Endothelial cell of umbilical vein (primary cell): ENCODE measurements around the gene DDX42.

ENCODE experiments used
- POLR2A ChIP-seq: IDR thresholded peaks from 2 replicates; pipeline ENCODE4 v1.6.1; 2012; ENCODE audit warnings: low read depth, mild to moderate bottlenecking, control low read depth, low read length
- POLR2AphosphoS5 ChIP-seq: IDR thresholded peaks from 2 replicates; pipeline ENCODE4 v1.6.1; 2012; ENCODE audit warnings: low read depth, mild to moderate bottlenecking, control low read depth, low read length, moderate library complexity; ENCODE audit not compliant: insufficient read depth
- TF ChIP-seq, protein P1 (sequence below), 2 donors: IDR thresholded peaks; 1 replicate in 1 of 2; 2 replicates in 1 of 2; pipeline ENCODE4 v1.5.1; 2011; ENCODE audit warnings: low read length in 2 of 2, mild to moderate bottlenecking in 2 of 2, moderate library complexity in 2 of 2, control low read depth in 1 of 2, inconsistent platforms in 1 of 2, low read depth in 1 of 2; ENCODE audit not compliant: insufficient read depth in 1 of 2; ENCODE audit errors: extremely low read depth in 1 of 2

DNA sequence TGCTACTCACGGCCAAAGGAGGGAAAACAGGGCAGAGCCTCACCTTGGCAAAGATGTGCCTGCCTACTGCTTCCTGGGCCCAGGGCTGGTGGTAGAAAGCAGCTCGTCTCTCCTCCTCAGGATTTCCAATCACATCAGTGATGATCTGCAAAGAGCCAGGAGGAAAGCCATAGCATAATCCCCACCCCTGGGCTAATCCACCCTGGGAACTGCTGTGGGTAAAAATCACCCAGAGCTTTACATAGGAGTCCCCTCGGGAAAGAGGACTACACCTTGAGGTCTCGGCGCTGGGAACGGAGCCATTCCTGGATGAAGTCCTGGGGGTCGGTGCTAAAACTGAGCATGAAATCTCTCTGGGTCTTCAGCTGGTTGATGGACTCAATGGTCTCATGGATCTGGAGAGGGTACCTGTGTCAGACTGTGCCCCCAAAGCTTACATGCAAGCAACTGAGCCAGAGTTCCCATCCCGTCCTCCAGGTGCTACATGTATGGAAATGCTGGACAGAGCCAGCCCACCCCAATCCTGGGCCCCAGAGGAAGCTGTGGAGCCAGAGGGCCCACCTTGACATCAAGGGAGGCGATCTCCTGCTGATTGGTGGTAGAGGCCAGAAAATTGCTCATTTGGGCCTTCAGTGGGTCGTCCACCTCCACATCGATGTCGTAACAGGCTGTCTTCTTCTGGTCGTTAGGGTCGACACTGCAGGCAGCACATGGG, 59.2 kb downstream of the DDX42 start:
- TF ChIP-seq POLR2A: no peak
- no peak for TF ChIP-seq POLR2AphosphoS5
- TF ChIP-seq, protein P1, sequence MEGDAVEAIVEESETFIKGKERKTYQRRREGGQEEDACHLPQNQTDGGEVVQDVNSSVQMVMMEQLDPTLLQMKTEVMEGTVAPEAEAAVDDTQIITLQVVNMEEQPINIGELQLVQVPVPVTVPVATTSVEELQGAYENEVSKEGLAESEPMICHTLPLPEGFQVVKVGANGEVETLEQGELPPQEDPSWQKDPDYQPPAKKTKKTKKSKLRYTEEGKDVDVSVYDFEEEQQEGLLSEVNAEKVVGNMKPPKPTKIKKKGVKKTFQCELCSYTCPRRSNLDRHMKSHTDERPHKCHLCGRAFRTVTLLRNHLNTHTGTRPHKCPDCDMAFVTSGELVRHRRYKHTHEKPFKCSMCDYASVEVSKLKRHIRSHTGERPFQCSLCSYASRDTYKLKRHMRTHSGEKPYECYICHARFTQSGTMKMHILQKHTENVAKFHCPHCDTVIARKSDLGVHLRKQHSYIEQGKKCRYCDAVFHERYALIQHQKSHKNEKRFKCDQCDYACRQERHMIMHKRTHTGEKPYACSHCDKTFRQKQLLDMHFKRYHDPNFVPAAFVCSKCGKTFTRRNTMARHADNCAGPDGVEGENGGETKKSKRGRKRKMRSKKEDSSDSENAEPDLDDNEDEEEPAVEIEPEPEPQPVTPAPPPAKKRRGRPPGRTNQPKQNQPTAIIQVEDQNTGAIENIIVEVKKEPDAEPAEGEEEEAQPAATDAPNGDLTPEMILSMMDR (IDR thresholded peaks at IDR 0.05; ENCODE audit: extremely low read depth in 1 of 2, insufficient read depth in 1 of 2, low read depth in 1 of 2, low read length in 2 of 2): no peak
